CD4-positive, alpha-beta T cell treated with Interleukin-17A for 1 hour (primary cell): ENCODE measurements around the gene RND1.

Experiments used
- DNase-seq: peaks from one replicate; pipeline ENCODE4 v3.0.0-alpha.2; 2020

RND1 gene

DNA sequence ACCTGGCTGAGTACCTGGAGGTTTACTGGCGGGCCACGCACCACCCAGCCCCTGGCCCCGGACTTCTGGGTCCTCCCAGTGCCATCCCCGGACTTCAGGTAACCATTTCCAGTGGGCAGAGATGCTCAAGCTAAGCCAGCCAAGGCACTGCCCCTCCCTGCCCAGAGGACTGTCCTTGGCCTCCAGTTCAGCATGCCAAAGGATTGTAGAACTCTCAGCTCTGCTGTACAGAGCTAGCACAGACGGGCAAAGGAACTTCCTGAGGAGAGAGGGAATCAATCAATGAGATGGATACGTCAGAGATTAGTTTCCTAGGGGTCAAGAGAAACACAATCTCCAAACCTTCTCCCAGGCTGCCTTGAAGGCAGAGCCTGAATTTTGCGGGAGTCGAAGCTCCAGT is 38.6 kb downstream of the RND1 start:
- DNase-seq: no peak

DNA sequence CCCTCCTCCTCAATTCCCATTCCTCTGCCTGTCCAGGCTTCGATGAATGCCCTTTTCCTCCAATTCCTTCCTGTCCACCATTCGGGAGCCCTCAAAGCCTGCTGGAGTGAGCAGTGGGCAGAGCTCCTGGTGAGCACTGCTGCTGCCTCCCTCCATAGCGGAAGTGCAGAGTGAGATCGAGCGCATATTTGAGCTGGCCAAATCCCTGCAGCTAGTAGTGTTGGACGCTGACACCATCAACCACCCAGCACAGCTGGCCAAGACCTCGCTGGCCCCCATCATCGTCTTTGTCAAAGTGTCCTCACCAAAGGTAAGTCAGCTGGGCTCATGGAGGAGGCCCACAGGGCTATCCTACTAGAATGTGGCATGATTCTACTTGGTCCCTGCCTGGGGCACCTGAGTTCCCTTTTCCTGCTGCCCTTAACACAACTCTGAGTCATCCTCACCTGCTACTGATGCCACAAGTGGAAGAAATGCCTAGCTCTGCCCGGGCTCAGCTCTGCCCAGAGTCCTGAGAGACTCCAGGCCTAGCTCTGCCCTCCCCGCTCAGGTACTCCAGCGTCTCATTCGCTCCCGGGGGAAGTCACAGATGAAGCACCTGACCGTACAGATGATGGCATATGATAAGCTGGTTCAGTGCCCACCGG is 39.3 kb downstream of the RND1 start:
- DNase-seq: no peak

DNA sequence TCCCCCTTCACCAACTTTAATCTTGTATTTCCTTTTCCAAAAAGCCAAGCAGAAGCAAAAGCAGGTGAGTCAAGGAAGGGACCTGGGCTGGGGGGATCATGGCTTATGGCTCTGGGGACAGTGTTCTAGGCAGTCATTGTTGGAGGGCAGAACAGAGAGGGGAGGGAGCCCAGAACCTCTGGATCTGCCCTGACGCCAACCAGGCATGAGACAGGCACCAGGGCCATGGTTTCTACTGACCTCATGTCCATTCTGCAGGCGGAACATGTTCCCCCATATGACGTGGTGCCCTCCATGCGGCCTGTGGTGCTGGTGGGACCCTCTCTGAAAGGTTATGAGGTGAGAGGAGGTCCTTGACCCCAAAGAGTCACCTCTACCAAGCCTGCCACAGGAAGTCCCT is 40.8 kb downstream of the RND1 start:
- no peak for DNase-seq

DNA sequence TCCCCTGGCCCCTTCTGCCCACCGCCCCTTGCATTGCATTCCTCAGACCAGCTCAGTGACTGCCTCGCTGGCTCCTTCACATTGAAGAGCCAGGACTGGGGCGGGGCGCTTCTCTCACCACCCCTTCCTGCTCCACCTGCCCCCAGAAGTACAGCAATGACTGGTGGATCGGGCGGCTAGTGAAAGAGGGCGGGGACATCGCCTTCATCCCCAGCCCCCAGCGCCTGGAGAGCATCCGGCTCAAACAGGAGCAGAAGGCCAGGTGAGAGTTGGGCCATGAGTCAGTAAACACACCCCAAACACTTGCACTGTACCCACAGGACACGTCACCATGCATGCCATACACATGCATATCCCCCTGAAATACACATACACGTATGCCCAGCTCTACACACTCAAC is 41.6 kb downstream of the RND1 start:
- peak; percentile 37 for DNase-seq

DNA sequence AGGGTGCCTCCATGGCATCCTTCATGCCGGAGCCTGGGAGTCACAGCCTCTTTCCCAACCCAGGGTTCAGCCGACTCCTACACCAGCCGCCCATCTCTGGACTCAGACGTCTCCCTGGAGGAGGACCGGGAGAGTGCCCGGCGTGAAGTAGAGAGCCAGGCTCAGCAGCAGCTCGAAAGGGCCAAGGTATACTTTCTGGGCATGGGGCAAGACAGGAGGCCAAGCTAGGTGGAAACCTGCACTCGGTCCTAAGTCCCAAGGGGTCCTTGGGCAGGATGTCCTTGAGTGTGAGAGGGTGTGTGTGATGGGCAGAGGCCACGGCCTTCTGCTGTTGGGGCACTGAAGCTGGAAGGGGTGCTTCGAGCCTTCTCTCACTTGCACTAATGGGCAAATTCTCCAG is 42.4 kb downstream of the RND1 start:
- no peak for DNase-seq

DNA sequence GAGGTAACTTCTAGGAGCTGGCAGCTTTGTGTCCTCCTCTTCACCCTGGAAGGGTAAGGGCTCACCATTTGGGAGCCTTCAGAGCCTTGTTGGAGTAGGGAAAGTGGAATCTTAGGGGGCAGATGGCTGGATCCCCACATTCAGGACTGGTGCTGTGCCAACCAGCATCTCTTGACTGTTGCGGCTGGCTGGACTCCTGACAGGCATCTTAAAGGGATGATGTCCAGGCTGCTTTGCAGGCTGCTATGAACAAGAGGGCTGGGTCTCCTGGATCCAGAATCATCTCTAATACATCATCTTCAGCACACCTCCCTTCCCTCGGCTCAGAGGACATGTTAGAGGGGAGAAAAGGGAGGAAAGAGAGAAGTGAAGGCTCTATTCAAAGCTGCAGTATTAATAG is 43.0 kb downstream of the RND1 start:
- no peak for DNase-seq

DNA sequence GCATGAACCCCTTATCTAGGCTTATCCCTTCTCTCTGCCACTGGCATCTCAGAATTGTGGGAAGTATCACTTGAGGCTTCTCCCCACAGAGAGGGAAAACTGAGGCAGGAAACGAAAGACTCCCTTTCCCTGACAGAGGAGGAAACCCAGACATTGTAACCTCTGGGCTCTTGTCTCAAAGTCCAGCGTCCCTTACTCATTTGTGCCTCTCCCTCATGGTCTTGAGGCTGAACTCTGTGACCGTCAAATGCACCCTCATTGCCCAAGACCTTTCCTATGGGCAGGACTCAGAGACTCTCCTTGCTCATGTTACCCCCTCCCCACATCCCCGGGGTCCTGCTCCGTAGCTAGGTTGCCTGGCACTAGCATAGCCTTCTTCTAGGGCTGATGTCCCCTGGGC is 43.5 kb downstream of the RND1 start:
- no peak for DNase-seq

DNA sequence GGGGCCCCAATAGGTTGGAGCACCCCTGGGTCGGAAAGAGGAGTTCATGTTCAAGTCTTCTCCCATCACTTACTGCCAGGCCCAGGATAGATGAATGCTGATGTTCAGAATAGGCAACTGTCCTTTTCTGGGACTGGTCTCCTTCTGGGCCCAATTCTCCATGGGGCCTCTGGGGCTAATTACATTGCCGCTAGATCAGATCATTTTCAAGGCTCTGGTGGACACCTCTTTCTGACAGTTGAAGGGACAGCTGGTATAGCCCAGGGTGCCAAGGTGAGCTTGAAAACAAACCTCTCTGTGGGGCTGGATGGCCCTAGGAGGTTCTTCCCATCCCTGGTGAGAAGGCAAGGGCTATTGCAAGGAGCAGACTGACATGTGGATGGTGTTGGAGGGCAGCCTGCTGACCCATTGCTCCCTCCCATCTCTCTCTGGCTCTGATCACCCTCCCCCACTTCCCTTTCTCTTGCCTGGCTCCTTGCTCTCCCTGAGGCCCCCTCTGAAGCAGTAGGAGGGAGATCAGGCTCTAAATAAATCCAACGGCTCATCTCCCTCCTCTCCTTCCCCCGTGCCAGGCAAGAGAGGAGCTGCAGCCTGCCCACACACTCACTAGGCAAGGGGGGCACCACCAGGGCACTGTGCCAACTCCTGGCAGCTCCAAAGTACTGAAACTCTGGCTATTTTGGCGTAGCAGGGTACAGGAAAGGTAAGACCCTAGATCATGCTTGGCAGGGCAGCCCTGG is 45.5 kb downstream of the RND1 start:
- DNase-seq: no peak

DNA sequence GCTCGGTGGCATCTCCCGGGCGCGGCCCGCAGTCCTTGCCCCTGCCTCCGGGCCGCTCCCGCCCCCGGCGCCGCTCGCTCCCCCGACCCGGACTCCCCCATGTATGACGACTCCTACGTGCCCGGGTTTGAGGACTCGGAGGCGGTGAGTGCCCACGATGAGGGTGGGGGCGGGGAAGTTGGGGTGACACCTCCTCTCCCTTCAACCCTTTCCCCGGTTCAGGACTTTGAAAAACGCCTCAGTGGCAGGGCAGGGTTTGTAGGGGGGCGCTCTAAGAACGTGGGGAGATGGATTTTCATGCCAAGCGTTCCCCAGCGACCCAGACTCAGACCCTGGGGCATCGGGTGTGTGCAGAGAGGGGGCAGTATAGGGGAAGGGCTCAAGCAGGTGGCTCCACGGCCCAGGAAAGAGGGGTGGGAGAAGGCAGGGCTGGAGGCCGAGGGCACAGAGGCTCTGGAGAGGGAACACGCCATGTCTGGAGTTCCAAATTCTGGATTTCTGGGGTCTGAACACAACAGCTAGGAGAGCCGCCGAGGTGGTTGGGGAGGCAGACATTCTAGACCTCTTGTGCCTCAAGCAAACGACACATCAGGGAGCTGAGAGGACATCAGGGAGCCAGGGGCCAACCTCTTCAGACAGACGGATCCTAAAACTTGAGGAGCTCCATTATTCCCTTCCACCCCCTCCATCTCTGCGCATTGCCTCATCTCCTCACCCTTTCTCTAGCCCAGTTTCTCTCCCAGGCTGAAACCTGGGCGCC is 46.7 kb downstream of the RND1 start:
- peak; percentile 34 for DNase-seq

DNA sequence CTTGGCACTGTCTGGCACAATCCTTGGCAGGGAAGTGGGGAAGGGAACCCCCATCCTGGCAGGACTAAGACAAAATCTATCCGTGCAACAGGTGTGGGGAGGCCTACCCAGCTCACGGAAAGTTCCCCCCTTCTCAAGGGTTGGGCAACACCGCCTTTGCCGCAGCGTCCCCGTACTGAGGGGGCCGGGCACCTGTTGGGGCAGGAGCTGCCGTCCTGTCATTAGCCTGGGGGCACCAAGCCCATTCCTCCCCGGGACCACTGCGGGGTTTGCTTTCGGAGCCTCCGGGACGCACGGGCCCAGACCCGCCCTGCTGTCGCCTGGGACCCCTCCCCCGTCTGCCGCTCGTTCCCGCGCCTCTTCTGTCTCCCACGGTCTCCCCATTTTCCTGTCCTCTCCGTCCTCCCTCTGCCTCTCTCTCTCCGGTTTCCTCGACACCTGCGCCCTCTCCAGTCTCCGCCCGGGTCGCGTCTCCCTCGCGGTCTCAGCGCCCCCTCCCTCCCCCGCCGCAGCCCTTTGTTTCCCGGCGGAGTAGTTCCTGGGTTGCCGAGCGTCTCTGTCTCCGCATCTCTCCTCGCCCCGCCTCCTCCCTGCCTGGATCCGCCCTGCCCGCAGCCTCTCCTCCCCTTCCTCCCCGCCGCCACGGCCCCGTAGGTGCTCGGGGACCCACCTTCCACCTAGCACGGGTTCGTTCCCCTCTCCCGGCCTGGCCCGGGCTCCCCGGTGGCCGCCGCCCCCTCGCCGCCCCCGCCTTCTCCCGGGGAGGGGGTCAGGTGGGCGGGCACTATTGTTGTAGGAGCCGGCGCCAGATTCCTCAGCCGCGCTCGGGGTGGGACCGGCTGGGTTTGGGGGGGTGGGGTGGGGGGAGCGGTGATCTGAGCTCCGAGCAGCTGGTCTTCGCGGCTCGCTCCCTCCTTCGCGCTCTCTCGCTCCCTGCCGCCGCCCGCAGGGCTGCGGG is 47.5 kb downstream of the RND1 start, which contains the start of gene CACNB3:
Gene CACNB3, plus strand, starts transcription at position 624 of the 958 bp plus-strand sequence. CDS start 434 bp downstream, outside the sequence.
- peak; percentile 85 for DNase-seq

DNA sequence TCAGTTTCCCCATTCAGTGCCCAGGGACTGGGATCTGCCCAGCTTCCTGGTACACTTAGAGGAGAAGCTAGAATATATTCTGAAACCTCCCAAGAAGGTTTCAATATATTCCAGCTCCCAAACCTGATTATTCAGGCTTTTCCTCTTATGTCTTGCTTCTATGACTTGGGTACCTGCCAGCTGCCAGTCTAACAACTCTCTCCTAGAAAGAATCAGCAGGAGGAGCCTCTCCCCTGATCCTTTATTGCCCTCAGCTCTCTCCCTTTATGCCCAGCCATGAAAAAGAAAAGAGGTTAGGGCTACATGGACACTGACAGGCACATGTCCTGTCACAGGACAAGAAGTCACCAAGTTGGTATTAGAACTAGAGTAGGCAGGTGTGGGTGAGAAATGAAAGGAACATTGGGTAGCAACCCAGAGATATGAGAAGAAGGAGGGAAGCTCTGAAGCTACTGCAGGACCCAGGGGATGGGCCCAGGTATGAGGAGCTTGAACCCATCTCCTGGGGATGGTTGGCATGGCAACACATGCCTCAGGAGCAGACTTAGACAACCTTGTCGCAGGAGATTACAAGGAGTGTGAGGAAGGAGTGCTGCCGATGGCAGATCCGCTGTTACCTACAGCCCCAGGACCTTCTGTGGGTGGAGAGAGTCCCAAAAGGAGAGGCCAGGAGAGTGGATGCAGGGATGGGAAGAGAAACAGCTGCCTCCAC is 49.4 kb downstream of the RND1 start:
- no peak for DNase-seq

DNA sequence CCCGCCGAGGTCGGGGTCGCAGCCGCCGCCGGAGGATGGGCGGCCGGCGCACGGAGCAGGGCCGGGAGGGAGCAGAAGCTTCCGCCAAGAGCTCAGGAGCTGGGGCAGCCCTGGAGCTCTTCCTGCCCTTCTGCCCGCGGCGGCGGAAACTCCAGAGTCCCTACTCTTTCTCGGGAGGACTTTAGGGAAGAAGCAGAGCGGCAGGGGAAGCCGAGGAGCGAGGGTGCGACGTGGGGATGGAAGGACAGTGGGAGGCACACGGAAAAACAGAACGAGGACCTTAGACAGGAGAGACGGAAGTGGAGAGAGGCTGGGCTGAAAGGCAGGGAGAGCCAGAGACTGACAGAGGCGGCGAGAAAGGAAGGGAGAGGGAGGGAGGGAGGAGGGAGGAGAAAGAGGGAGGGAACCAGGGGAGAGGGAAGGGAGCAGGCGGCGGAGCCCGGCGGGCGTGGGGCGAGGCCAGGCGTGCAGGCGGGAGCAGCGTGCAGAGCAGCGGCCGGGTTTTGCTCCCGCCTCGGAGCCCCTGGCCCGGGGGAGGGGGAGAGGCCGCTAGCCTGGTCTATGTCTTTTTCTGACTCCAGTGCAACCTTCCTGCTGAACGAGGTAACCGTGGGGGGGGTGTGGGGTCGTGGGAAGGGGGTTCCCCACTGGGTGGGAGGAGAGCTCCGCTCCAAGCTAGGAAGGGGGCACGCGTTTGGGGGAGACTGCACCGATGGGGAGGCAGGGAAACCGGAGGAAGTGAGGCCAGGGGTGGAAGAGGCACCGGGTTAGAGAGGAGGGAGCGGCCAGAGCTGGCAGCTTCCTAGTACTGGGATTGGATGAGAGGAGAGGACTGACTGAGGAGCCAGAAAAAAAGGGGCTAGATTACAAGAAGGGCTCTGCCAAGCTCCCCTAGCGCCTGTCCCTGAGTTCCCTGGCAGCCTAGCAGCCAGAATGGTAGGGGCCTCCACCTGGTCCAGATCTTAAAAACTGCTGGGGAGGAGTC is 50.3 kb downstream of the RND1 start:
- DNase-seq: peak; percentile 29

DNA sequence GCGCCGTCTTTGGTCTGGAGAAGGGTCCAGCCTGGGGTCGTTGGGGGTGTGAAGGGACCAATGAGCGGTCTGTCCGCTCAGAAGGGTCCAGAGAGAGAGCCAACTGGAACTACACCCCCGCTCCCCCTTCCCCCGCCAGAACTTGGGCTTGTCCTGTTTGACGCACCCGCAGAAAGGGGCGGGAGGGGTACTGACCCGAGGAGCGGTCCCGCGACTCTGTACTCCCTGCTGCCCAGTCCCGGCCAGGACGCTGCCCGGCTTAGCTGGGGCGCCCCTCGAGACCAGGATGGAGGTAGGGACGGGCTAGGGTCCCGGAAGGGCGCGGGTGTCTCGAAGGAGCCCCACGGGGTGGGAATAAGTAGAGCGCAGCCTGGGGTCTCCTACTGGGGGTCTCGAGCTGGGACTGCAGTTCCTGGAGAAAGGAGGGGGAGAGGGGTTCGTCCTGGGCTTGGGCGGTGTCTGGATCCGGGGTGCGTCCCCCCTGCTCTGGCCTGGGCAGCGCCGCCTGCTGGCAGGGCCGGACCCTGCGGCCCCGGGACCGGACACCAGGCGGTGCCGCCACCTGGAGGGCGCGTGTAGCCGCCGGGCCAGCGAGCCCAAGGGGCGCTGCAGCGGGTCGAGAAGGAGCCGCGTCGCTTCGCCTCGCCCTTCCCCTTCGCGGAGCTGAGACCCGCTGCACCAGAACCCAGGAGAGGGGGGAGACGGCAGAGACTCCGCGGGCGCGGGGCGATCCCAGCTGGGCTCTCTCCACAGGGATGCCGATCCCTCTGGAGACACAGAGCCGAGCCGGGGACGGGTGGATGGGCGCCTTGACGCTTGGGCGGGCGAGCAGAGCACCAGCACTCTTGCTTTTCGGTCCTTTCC is 51.2 kb downstream of the RND1 start:
- DNase-seq: peak; percentile 79

DNA sequence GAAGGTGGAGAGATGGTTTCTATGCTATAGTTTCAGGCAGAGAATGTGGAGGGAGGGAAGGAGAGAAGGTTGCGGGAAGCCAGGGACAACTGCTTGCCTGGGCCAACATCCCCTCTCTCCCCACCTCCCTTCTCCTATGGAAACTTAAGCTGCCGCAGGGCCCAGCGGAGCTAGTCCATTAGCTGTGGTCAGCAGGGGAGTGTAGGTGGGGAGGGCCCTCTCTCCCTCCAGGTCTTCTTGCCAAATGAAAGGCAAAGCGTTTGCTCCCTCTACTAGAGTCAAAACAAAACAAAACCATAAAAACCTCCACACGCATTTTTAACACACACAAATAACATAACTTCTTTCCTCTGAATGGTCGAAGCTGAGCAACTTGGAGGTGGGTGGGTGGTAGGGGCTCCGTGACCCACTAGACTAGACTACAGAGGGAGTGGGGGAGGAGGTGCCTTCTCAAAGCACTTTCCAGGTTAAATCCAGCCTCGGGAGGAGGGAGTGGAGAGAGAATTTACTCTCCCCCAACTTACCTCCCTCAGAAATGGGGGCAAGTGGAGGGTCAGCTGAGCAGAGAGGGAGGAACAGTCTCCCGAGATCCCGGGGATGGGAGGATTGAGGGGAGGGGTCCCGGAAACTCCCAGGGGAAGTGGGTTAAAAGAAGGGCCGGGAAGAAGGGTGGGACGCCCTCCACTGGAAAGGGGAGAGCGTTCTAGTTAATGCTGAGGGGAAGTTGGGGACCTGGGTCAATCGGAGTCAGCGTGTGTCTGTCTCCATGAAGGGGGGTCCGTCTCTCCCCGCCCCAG is 52.0 kb downstream of the RND1 start:
- DNase-seq: no peak

DNA sequence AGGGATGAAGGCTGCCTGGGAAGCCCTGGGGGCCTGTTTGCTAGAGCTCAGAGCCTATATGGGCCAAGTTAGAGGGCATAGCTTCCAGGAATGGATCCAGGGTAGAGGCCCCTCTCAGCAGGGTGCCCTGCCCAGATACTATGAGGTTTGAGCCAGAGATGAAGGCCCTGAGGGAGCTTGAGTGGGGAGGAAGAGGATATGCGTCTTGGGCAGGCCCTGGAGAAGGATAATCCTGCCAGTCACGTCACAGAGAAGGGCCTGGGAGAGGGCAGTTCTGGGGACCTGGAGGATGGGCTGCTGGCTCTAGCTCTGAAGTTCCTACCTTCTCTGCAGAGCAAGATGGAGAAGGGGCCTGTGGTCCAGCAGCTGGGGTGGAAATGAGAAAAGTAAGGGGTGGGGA is 53.3 kb downstream of the RND1 start:
- no peak for DNase-seq

DNA sequence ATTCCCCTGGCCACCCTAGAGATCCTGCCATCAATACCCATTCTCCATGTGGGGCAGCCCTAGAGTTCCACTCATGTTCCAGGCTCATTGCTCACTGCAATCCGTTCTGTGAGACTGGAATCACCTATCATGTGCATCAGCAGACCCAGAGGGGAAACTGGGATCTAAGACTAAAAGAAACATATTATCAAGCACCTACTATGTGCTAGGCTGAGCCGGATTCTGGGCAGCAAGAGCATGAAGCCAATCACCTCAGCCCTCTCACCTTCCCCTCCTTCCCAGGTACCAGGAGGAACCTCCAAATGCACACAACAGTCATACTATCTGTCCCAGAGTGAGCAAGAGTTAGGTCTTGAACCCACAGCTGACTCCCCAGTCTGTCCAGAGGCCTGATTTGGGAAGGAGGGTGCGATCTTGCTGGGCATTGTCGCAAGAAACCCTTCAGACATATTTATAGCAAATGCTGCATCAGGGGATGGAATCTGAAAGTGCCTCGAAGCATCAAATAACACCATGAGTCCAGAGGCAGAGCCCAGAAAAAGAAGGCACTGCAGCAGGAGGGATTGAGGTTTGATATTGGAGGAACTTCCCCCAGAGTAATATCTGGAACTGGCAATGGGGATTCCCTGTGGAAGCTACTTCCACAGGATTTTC is 54.1 kb downstream of the RND1 start:
- no peak for DNase-seq

DNA sequence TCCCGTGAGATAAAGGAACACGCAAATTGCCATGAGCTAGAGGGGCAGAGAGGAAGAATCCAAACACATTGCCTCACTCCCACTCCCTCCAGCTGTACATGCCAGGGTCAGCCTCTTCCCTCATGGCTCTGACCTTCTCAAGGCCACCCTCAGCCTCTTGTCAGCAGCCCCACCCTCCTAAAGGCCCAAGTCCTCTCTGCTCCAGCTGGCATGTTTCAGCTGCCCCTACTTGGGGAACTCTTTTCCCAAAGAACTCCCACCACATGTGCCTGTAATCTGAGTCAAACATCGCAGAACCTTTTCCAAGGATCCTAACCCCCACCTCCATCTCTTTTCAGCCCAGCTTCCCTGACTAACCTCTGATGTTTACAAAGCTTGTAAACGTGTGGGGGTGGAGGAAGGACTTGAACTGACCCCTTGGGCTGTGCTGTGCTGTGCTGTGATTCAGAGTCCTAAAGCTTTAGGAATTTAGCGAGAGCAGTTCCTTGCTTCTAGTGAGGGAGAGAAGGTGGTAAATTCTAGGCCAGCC is 54.7 kb downstream of the RND1 start:
- DNase-seq: no peak

DNA sequence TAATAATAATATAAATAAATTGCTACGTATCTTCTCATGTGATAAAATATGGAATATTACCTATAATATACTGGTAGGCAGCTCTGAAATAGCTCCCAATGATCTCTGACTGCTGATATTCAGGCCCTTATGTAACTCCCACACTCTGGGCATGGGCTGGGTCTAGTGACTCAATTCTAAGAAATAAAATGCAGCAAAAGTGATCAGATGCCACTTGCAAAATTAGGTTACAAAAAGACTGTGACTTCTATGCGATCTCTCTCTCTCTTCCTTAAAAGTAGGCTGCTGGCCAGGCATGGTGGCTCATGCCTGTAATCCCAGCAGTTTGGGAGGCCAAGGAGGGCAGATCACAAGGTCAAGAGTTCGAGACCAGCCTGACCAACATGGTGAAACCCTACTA is 57.7 kb downstream of the RND1 start:
- DNase-seq: no peak
